CD4-positive, alpha-beta T cell (primary cell): ENCODE data around the gene KCNQ4. TPM values are rescaled to one million over a fixed set of nuclear protein-coding genes. Genes with fewer than 3 reads are reported as not detected.

ENCODE experiments used
- ATAC-seq: fragments of 200-7000 bp; cut with Tn5 transposase; one replicate; pipeline ENCODE4 v1.10.0; 2022; ENCODE audit warnings: mild to moderate bottlenecking; ENCODE audit not compliant: poor library complexity
- CTCF ChIA-PET: fragments of 350-600 bp; sonication (Branson Sonifier 250); formaldehyde crosslinking; loops from one replicate; lab custom pipeline; 2021; ENCODE audit warnings: antibody characterized with exemption, inconsistent platforms; lab: Charles Lee
- POLR2A ChIA-PET: fragments of 350-600 bp; sonication (Branson Sonifier 250); formaldehyde crosslinking; loops from one replicate; lab custom pipeline; 2021; ENCODE audit warnings: antibody characterized with exemption, inconsistent platforms; lab: Charles Lee
- DNase-seq, 14 experiments: peaks; one replicate each; pipeline ENCODE4 v3.0.0-alpha.2; 2013 to 2020; ENCODE audit warnings: mixed read lengths in 2 of 14
- H3K27ac ChIP-seq, 2 donors: one replicate each; pipeline versions ENCODE4 v1.5.1 to v1.7.0; 2013; ENCODE audit warnings: low read length in 2 of 2, low read depth in 1 of 2, mild to moderate bottlenecking in 1 of 2
- H3K27me3 ChIP-seq, 2 experiments: 1 replicate in 1 of 2; 2 replicates in 1 of 2; pipeline versions ENCODE4 v1.6.1 to v1.7.0; 2013; ENCODE audit warnings: low read length in 2 of 2, control low read depth in 1 of 2, mild to moderate bottlenecking in 1 of 2, moderate library complexity in 1 of 2; ENCODE audit not compliant: insufficient read depth in 2 of 2, control insufficient read depth in 1 of 2
- H3K36me3 ChIP-seq: one replicate; pipeline ENCODE4 v1.6.1; 2013; ENCODE audit warnings: low read length, control low read depth; ENCODE audit not compliant: insufficient read depth
- H3K4me1 ChIP-seq: one replicate; pipeline ENCODE4 v1.6.1; 2013; ENCODE audit warnings: low read length, control low read depth; ENCODE audit not compliant: insufficient read depth
- H3K4me3 ChIP-seq: one replicate; pipeline ENCODE4 v1.5.1; 2013; ENCODE audit warnings: mild to moderate bottlenecking, low read length, moderate library complexity
- H3K9me3 ChIP-seq, 2 experiments: 1 replicate in 1 of 2; 2 replicates in 1 of 2; pipeline versions ENCODE4 v1.6.1 to v1.7.0; 2013; ENCODE audit warnings: low read length in 2 of 2, mild to moderate bottlenecking in 2 of 2, control low read depth in 1 of 2, moderate library complexity in 1 of 2; ENCODE audit not compliant: control insufficient read depth in 1 of 2, insufficient read depth in 1 of 2
- H3K27ac Mint-ChIP-seq: one replicate; pipeline ENCODE4 v1.8.0; 2020; ENCODE audit warnings: mixed read lengths
- H3K27me3 Mint-ChIP-seq: one replicate; pipeline ENCODE4 v1.8.0; 2021; ENCODE audit warnings: mixed read lengths
- H3K36me3 Mint-ChIP-seq: one replicate; pipeline ENCODE4 v1.8.0; 2021; ENCODE audit warnings: low read depth, mixed read lengths
- H3K4me1 Mint-ChIP-seq: one replicate; pipeline ENCODE4 v1.8.0; 2021; ENCODE audit warnings: low read depth, mixed read lengths
- H3K4me3 Mint-ChIP-seq: one replicate; pipeline ENCODE4 v1.8.0; 2020; ENCODE audit warnings: mild to moderate bottlenecking, mixed read lengths
- H3K9me3 Mint-ChIP-seq: one replicate; pipeline ENCODE4 v1.8.0; 2020; ENCODE audit warnings: mixed read lengths
- intact Hi-C, 2 experiments: fragments of 100-400 bp; cut with DNase I in 1 of 2; cut with micrococcal nuclease in 1 of 2; formaldehyde crosslinking; loops; one replicate each; pipeline versions ENCODE4 v1.15.1 to v1.9.0; 2023 to 2025; cut with DNase I, micrococcal nuclease
- total RNA-seq, 174 experiments: library from RNA in 2 of 174; stranded (reverse) in 2 of 174; gene quantifications; one replicate each; pipeline ENCODE4 v1.2.3 and lab custom pipeline; 2021 to 2026
- TF ChIP-seq, protein P1 (sequence below): fragments of 200-600 bp; IDR thresholded peaks from one replicate; pipeline ENCODE4 v1.8.0; 2022; ENCODE audit warnings: antibody characterized with exemption, mild to moderate bottlenecking

The KCNQ4 gene
- total RNA-seq, 2 experiments from 2014 or later, result 0.25 to 0.30 TPM

DNA sequence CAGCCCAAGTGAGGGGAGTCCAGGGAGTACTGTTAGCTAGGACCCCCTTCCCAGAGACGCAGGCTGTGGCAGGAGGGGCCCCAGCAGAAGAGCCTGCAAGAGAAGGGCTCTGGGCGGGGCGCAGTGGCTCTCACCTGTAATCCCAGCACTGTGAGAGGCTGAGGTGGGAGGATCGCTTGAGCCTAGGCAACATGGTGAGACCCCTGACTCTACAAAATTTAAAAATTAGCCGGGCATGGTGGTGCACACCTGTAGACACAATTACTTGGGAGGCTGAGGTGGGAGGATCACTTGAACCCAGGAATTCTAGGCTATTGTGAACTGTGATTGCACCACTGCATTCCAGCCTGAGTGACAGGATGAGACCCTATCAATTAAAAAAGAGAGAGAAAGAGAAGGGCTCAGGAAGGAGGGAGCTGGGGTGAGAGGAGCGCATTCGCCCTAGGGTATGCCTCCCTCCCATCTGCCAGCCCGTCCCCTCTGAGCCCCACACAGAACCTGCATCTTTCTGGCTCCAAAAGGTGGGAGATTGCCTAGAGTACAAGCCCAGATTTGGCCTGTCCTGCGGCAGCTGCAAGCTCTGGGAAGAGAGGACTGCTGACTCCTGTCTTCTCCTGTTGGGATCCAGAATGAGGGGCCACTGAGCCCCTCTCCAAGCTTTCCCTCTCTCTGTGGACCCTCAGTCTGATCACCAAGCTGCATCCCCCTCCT, 3.6 kb downstream of the KCNQ4 start:
- ATAC-seq (no peak), DNase-seq (no peak)
- peaks cover 15 to 27% of the 10 kb centered on the region in 2 experiments for H3K27me3 ChIP-seq
- Mint-ChIP-seq H3K36me3 (no peaks in the 10 kb centered on the region), H3K4me3 (no peak overlapping the region), H3K4me1 (peaks cover 6% of the 10 kb centered on the region), H3K9me3 (no peaks in the 10 kb centered on the region), H3K27me3 (peaks cover 33% of the 10 kb centered on the region), H3K27ac (no peak overlapping the region)
- TF ChIP-seq, protein P1, sequence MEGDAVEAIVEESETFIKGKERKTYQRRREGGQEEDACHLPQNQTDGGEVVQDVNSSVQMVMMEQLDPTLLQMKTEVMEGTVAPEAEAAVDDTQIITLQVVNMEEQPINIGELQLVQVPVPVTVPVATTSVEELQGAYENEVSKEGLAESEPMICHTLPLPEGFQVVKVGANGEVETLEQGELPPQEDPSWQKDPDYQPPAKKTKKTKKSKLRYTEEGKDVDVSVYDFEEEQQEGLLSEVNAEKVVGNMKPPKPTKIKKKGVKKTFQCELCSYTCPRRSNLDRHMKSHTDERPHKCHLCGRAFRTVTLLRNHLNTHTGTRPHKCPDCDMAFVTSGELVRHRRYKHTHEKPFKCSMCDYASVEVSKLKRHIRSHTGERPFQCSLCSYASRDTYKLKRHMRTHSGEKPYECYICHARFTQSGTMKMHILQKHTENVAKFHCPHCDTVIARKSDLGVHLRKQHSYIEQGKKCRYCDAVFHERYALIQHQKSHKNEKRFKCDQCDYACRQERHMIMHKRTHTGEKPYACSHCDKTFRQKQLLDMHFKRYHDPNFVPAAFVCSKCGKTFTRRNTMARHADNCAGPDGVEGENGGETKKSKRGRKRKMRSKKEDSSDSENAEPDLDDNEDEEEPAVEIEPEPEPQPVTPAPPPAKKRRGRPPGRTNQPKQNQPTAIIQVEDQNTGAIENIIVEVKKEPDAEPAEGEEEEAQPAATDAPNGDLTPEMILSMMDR, result no peak
- ChIA-PET CTCF (no interaction called here), POLR2A (interaction anchor here (0.7 kb wide), 1 partner anchor 31 kb away, joined by 3 read pairs; no protein-coding TSS in a partner anchor)
- peaks cover 9% of the 10 kb centered on the region for H3K4me1 ChIP-seq
- no peak overlapping the region for H3K27ac ChIP-seq
- intact Hi-C loops, result no loop called here
- no peak overlapping the region for H3K4me3 ChIP-seq
- no peaks in the 10 kb centered on the region for H3K36me3 ChIP-seq
- H3K9me3 ChIP-seq, result no peaks in the 10 kb centered on the region

- Histone ChIP-seq H3K9me3 (no peaks in the 10 kb centered on the region), H3K36me3 (no peaks in the 10 kb centered on the region), H3K27me3 (peaks cover 8 to 23% of the 10 kb centered on the region in 2 experiments), H3K27ac (no peak overlapping the region), H3K4me1 (peaks cover 9% of the 10 kb centered on the region), H3K4me3 (no peak overlapping the region)
- H3K27me3 Mint-ChIP-seq, result peaks cover 27% of the 10 kb centered on the region
- no peaks in the 10 kb centered on the region for H3K9me3 Mint-ChIP-seq
- intact Hi-C loops, result no loop called here
- no peak overlapping the region for H3K27ac Mint-ChIP-seq
- no peak overlapping the region for H3K4me3 Mint-ChIP-seq
- CTCF ChIA-PET, result no interaction called here
- no peaks in the 10 kb centered on the region for H3K36me3 Mint-ChIP-seq
- POLR2A ChIA-PET, result interaction anchor here (0.7 kb wide), 1 partner anchor 97 kb away, joined by 3 read pairs; no protein-coding TSS in a partner anchor
- TF ChIP-seq, protein P1, result no peak
- DNase-seq (no peak), ATAC-seq (no peak)
- H3K4me1 Mint-ChIP-seq, result peaks cover 4% of the 10 kb centered on the region
These were observed 4.4 kb downstream of the KCNQ4 start for GRCh38 chr1:40787737-40788560.

- H3K4me3 Mint-ChIP-seq, result no peak overlapping the region
- no peak overlapping the region for H3K27ac Mint-ChIP-seq
- ChIA-PET CTCF (no interaction called here), POLR2A (interaction anchor here (0.7 kb wide), 1 partner anchor 98 kb away, joined by 3 read pairs; no protein-coding TSS in a partner anchor)
- no peaks in the 10 kb centered on the region for H3K36me3 Mint-ChIP-seq
- H3K27ac ChIP-seq, result no peak overlapping the region
- H3K36me3 ChIP-seq, result no peaks in the 10 kb centered on the region
- H3K4me1 Mint-ChIP-seq, result no peaks in the 10 kb centered on the region
- H3K27me3 ChIP-seq, result peaks cover 6 to 19% of the 10 kb centered on the region in 2 experiments
- ATAC-seq, result no peak
- peaks cover 4% of the 10 kb centered on the region for H3K4me1 ChIP-seq
- H3K4me3 ChIP-seq, result no peak overlapping the region
- DNase-seq, result no peak
- no peaks in the 10 kb centered on the region for H3K9me3 Mint-ChIP-seq
- TF ChIP-seq, protein P1, result no peak
- intact Hi-C loops, result no loop called here
- peaks cover 21% of the 10 kb centered on the region for H3K27me3 Mint-ChIP-seq
- no peaks in the 10 kb centered on the region for H3K9me3 ChIP-seq
These were observed 5.2 kb downstream of the KCNQ4 start for GRCh38 chr1:40788561-40789341.
